ENCODE measurements around the gene FPR3.
"Not testable (repeated sequence)": the region's sequence is repeated elsewhere in the genome, so short reads cannot be mapped to it uniquely, and the experiment has no call there.

Gene FPR3

GRCh38 chr19:51784109-51784785 is 10.7 kb upstream of the FPR3 start:
- no peak for DNase-seq

GRCh38 chr19:51784922-51785690 is 9.9 kb upstream of the FPR3 start:
- DNase-seq = no peak

GRCh38 chr19:51786646-51787494 is 8.1 kb upstream of the FPR3 start:
- DNase-seq = no peak

- no peak for DNase-seq
These were observed 6.9 kb upstream of the FPR3 start for GRCh38 chr19:51788029-51788428.

GRCh38 chr19:51789061-51789795 is 5.7 kb upstream of the FPR3 start:
- no peak for DNase-seq

- no peak for DNase-seq
These were observed 2.0 kb upstream of the FPR3 start for GRCh38 chr19:51792932-51793331.

GRCh38 chr19:51793994-51794393 is 963 bp upstream of the FPR3 start:
- no peak for DNase-seq

- DNase-seq = no peak
These were observed 1.3 kb downstream of the FPR3 start for GRCh38 chr19:51796195-51796679.

- DNase-seq = no peak
These were observed 2.5 kb downstream of the FPR3 start for GRCh38 chr19:51797480-51797879.

- no peak for DNase-seq
These were observed 3.1 kb downstream of the FPR3 start for GRCh38 chr19:51798062-51798461.

GRCh38 chr19:51799034-51799773 is 4.2 kb downstream of the FPR3 start:
- peak; percentile 14 for DNase-seq

- DNase-seq = no peak
These were observed 5.0 kb downstream of the FPR3 start for GRCh38 chr19:51799774-51800472.

- no peak for DNase-seq
These were observed 5.7 kb downstream of the FPR3 start for GRCh38 chr19:51800473-51801244.

- no peak for DNase-seq
These were observed 7.8 kb downstream of the FPR3 start for GRCh38 chr19:51802775-51803174.

- no peak for DNase-seq
These were observed 8.6 kb downstream of the FPR3 start for GRCh38 chr19:51803519-51803918.

GRCh38 chr19:51803967-51804366 is 9.0 kb downstream of the FPR3 start:
- no peak for DNase-seq

GRCh38 chr19:51804789-51805188 is 9.8 kb downstream of the FPR3 start:
- not testable (repeated sequence) for DNase-seq

GRCh38 chr19:51805396-51805795 is 10.4 kb downstream of the FPR3 start:
- DNase-seq = not testable (repeated sequence)

GRCh38 chr19:51806571-51806970 is 11.6 kb downstream of the FPR3 start:
- DNase-seq = not testable (repeated sequence)

GRCh38 chr19:51807111-51807701 is 12.2 kb downstream of the FPR3 start:
- DNase-seq = no peak

Measured in NCI-H69 (cell line).